IPS-NIHi11 (cell line): ENCODE results near the gene PLAAT3.
"Not testable (repeated sequence)": the region's sequence is repeated elsewhere in the genome, so short reads cannot be mapped to it uniquely, and the experiment has no call there.

Source experiments
- DNase-seq: peaks from one replicate; pipeline ENCODE4 v3.0.0; 2012; ENCODE audit warnings: mixed read lengths, low spot score

Gene PLAAT3

GRCh38 chr11:63567044-63567840 is 47.0 kb downstream of the PLAAT3 start:
- no peak for DNase-seq

DNA sequence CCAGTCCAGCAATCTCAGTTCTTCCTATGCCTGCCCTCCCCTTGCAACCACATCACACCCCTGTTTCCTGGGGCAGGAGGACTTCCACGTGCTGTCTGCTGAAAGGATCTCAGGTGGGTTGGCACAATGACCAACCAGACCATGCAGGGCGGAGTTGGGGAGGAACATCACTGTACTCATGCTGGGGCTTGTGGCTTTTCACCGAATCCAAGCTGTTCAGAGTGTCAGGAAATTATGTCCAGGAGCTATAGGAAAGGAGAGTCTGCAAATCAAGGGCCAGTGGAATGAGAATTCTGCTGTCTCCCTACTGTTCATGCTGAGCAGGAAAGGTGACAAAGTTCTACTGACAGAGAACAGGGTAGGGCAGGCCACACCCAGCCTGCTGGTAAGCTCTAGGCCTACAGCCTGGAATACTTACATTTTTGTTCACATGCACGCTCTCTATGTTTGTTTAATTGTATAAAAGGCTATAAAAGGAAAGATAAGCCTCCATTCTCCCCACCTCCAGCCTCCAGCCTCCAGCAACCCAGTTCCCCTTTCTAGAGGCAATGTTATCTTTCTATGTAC is 49.4 kb downstream of the PLAAT3 start:
- no peak for DNase-seq

GRCh38 chr11:63564056-63564774 is 50.0 kb downstream of the PLAAT3 start:
- DNase-seq: no peak

GRCh38 chr11:63563201-63564055 is 50.8 kb downstream of the PLAAT3 start, which contains the start of gene PLAAT2:
Gene PLAAT2 (minus strand): TSS chr11:63563379. CDS start chr11:63563324, 55 bp downstream.
- no peak for DNase-seq

DNA sequence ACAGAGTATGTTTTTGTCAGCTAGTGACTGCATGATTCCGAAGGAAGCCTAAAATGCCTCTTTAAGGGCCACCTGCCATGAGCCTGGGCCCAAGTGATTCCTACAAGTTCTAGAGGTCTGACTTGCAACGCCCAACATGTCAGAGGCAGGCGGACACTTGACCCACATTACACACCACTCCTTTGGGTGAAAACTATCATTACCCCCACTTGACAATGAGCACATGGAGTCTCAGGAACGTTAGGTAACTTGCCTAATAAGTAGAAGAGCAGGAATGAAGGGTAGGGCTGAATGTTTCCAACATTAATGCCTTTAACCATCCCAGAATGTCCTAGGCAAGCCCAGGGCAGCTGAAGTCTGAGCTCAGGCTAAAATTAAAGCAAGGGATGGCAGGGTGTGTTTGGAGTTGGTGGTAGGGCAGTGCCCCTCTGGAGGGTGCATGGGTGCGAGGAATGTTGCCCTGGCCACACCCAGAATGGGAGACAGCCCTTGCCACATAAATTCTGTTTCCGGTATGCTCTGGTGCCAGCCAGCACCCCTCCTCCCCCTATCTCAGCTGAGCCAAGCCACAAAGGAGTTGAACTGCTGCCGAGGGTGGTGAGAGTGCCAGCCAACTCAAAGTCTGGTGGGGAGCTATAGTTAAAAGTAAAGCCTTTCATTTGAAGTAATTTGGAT is 53.6 kb downstream of the PLAAT3 start:
- no peak for DNase-seq

- no peak for DNase-seq
Observed at GRCh38 chr11:63558459-63559157, 55.6 kb downstream of the PLAAT3 start.

DNA sequence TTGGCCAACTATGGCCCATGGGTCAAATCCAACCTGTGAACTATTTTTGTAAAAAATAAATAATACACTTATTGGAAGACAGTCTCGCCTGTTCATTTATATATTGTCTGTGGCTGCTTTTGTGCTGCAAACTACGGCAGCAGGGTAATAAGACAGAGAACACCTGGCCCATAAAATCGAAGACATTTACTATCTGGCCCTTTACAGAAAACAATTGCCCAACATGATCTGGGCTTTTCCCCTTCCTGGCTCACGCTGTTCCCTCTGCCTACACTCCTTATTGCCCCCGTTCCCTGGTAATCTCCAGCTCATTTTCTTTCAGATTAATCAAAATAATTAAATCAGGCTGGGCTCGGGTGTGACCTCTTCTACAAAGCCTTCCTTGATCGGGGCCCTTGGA is 56.7 kb downstream of the PLAAT3 start:
- DNase-seq: no peak

- DNase-seq: no peak
Observed at GRCh38 chr11:63556404-63557013, 57.7 kb downstream of the PLAAT3 start.

DNA sequence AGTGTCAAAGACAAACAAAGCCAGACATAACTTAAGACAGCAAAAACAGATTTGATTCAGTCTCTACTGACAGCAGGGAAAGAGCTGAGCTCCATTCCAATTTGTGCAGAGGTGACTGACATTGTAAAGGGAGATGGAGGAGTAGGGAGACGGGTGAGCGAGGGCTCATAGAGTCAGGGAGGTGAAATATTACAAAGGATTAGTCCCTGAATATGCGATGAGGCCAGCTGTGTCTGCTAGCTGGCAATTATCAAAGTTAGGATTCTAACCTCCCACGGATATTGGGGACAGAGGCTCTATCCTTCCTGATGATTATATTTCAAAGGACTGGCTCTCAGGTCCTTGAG is 59.4 kb downstream of the PLAAT3 start:
- no peak for DNase-seq

DNA sequence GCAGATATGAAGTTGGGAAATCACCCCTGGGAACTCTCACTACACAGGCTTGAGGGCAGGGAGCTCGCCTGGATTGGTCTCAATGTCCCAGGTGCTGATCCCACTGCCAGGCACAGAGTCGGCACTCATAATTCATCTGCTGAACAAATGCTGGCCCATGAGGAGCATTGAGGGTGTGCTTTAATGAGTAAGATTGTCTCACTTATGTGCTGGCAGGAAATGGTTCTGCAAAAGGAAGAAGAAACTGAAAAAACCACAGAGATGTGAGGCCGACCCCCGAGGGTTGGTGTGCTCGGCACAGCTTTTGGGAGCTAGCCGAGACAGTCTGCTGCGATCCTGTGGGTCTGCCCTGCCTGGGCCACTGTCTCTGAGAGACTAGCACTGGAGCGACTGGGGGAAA is 60.5 kb downstream of the PLAAT3 start:
- no peak for DNase-seq

DNA sequence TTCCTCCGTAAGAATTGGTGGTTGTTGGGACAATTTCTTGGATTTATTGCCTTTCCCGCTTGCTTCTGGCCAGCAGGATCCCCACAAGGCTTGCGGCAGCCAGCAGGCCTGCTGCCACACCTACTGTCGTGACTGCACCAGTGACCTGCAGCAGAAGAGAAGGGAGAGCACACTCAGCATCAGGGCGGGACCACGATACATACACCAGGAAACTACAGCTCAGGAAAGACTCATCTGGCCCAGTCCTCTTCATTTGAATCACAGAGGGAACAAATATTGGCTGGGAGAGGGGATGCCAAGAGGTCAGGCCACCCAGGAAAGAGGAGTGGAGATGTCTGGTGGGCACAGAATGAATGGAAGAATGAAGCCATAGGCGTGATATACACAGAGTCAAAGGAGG is 61.3 kb downstream of the PLAAT3 start:
- DNase-seq: no peak

DNA sequence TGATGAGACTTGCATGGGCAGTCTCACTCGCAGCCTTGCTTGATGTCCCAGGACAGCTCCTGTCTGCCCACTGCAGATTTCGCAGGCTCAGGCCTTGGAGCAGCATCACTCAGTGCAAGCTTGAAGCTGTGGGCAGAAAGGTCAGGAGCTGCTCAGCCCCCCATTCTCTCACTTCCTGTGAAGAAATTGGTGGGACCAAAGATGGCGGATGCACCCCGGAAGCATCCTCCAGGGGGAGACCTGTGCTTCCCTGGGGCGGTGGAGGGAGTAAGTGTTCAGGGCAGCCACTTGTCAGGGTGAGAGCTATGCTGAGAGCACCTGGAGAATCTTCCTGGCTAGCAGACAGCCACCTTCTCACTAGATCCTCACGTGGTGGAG is 62.4 kb downstream of the PLAAT3 start:
- no peak for DNase-seq

GRCh38 chr11:63551091-63551888 is 62.9 kb downstream of the PLAAT3 start:
- DNase-seq: no peak

GRCh38 chr11:63550156-63550700 is 64.0 kb downstream of the PLAAT3 start:
- DNase-seq: not testable (repeated sequence)

DNA sequence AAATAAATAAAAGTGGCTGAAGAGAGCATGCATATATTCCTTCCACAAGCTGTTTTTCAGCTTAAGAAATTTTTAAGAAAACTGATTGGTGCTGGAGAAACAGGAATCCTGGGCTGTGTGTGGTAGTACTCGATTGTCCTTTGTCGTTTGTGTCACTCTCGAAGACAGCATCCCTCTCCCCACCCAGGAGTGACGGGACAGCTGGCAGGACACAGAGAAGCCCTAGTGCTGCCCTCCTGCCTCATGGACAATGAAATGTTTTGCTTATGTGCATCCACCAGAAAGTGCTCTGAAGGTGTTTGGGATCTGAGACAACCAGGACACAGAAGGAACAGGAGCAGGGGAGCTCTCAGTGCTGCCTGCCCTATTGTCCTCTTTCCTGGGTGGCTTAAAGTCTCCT is 64.8 kb downstream of the PLAAT3 start:
- no peak for DNase-seq

- no peak for DNase-seq
Observed at GRCh38 chr11:63548178-63548577, 66.1 kb downstream of the PLAAT3 start.

DNA sequence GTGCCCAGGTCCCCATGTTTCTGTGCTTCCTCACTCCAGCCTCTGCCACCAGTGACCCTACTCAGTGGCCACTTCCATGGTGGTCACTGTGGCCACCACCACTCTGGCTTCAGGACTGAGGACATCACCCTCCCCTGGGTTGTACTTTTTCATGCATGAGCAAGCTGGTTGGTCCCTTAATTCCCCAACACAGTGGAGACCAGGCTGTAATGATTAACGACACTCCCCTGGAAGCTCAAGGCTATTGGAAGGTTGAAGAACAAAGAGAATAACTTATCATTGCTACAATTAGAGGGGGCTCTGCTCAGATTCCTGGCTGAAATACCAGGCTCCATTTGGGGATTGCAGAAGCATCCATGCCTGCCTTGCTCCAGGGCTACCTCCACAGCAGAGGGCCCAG is 67.2 kb downstream of the PLAAT3 start:
- DNase-seq: no peak

DNA sequence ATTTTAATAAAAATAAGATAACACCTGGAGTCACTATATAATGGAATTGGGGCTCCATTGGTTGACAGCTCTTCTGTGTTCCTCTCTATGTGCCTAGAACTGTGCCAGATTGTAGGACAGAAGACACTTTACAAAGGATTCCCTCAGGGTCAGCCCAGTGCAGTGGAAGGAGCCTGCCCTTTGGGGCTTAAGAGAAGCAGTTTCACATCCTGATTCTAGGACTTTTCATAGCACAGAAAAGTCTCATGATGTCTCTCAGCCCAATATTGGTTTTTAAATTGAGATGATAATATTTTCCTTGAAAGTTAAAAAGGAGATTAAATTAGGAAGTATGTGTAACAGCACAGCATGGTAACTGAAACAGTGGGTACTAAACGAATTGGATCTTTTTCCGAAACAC is 70.5 kb downstream of the PLAAT3 start:
- DNase-seq: no peak

- not testable (repeated sequence) for DNase-seq
Observed at GRCh38 chr11:63542506-63542905, 71.7 kb downstream of the PLAAT3 start.
